SK-N-MC (cell line): ENCODE results near the gene CTNND2.

Experiments
- DNase-seq: peaks from one replicate; pipeline ENCODE4 v3.0.0-alpha.2; 2011; ENCODE audit warnings: low read depth, low spot score
- H3K27ac ChIP-seq: fragments of 200-600 bp; sonication (generic); 2 replicates; pipeline ENCODE4 v1.5.1; 2016; ENCODE audit warnings: mixed run types
- H3K36me3 ChIP-seq: fragments of 200-600 bp; sonication (generic); 2 replicates; pipeline ENCODE4 v1.6.1; 2017; ENCODE audit warnings: antibody characterized with exemption, low read length, mixed read lengths; ENCODE audit not compliant: insufficient read depth
- H3K4me3 ChIP-seq: fragments of 200-600 bp; sonication (generic); 2 replicates; pipeline ENCODE4 v1.5.1; 2016
- H3K9ac ChIP-seq: fragments of 200-600 bp; sonication (generic); 2 replicates; pipeline ENCODE4 v1.8.0; 2017; ENCODE audit warnings: mixed run types, mixed read lengths; ENCODE audit not compliant: insufficient read length
- H3K9me3 ChIP-seq: fragments of 200-600 bp; sonication (generic); 2 replicates; pipeline ENCODE4 v1.6.1; 2017; ENCODE audit warnings: low read depth, mild to moderate bottlenecking, antibody characterized with exemption, low read length, moderate library complexity, mixed read lengths
- EZH2 ChIP-seq: fragments of 200-600 bp; sonication (generic); IDR thresholded peaks from one replicate; pipeline ENCODE4 v1.6.1; 2017; ENCODE audit warnings: antibody characterized with exemption
- FOXP2 ChIP-seq: optimal IDR thresholded peaks from 2 replicates; pipeline ENCODE3; 2011; ENCODE audit warnings: mild to moderate bottlenecking, moderate library complexity; ENCODE audit not compliant: insufficient read depth; ENCODE audit errors: extremely low read length, control extremely low read depth
- POLR2AphosphoS5 ChIP-seq: IDR thresholded peaks from 2 replicates; pipeline ENCODE4 v1.6.1; 2012; ENCODE audit warnings: mild to moderate bottlenecking, low read depth, low read length, borderline replicate concordance

CTNND2 gene

DNA sequence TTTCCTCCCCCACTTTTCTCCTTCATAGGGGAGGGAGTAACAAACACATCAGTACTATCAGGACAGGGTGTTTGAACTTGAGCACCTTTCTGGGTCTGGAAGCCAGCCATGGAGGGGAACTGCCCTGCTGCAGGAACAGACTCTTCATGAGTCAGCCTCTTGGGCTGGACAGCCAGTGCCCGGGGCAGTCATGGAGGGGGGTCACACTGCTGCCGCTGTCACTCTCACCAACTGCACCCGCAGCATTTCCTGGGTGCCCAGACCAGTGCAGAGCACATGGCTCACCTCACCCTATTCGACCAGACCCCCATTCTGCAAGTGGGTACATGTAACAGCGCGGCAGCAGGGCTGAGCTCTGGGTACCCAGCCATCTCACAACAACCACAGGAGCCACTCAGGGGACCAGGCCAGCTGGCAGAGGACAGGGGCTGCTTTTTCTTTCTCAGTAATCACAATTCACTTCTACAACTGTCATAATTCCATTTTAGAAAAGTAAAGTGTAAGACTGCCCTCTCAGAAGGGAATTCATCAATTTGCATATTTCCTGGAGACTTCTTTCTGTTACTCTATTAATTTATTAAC is 118.4 kb downstream of the CTNND2 start:
- Histone ChIP-seq H3K36me3 (no peaks in the 10 kb centered on the region), H3K4me3 (no peak overlapping the region), H3K9me3 (no peaks in the 10 kb centered on the region), H3K27ac (no peak overlapping the region), H3K9ac (no peak overlapping the region)
- DNase-seq, result no peak
- TF ChIP-seq FOXP2 (no peak), EZH2 (no peak), POLR2AphosphoS5 (no peak)

DNA sequence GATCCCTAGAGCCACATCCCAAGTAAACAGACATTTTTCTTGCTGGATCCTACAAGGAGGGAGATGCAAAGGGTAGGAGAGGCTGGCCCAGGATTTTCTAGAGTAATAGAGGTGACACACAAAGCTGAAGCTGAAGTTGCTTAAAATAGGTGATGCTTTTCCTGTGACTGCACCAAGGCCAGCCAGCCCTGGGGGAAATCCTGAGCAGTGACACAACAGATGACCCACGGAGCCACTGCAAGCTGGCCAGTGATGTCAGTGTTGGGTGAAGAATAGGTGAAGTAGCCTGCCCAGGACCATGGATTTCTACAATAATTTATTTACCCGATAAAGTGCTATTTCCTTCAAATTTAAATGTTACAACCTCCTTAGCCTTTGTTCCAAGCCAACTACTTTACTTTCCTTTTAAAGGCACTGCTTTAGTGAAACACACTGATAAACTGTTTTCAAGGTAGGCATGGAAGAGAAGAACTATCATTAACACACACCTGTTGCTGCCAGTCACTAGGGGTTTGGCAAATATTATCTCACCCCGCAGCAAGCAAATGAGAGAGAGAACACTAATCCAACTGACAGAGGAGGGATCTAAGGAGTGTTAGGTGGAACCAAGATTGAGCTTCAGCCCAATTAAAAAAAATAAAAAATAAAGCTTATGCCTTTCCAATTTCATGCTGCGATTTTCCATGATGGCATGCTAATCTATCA is 123.5 kb downstream of the CTNND2 start:
- no peak for DNase-seq
- TF ChIP-seq EZH2, result no peak
- no peak for TF ChIP-seq POLR2AphosphoS5
- TF ChIP-seq FOXP2, result no peak
- no peaks in the 10 kb centered on the region for H3K36me3 ChIP-seq
- no peaks in the 10 kb centered on the region for H3K9me3 ChIP-seq
- H3K4me3 ChIP-seq, result no peak overlapping the region
- H3K9ac ChIP-seq, result no peak overlapping the region
- no peak overlapping the region for H3K27ac ChIP-seq

DNA sequence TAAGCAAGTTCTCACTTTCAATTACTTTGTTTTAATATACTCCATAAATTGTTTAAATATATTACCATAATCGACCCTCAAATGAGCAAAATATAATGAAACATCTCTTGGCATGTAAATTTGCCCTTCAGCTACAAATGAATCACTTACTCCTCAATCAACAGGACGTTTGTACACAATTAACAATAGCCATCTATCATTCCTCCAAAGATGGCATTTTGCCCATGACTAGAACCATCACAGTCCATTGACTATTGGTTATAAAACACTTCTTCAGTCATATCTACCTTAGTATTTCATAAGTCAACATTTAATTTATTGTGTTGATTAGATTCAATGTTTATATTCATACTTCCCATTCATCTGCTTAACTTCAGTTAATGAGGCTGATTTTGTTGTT is 127.2 kb downstream of the CTNND2 start:
- TF ChIP-seq POLR2AphosphoS5 (no peak), EZH2 (no peak), FOXP2 (no peak)
- no peak overlapping the region for H3K4me3 ChIP-seq
- H3K9ac ChIP-seq, result no peak overlapping the region
- H3K27ac ChIP-seq, result no peak overlapping the region
- H3K9me3 ChIP-seq, result no peaks in the 10 kb centered on the region
- no peak for DNase-seq
- H3K36me3 ChIP-seq, result no peaks in the 10 kb centered on the region

DNA sequence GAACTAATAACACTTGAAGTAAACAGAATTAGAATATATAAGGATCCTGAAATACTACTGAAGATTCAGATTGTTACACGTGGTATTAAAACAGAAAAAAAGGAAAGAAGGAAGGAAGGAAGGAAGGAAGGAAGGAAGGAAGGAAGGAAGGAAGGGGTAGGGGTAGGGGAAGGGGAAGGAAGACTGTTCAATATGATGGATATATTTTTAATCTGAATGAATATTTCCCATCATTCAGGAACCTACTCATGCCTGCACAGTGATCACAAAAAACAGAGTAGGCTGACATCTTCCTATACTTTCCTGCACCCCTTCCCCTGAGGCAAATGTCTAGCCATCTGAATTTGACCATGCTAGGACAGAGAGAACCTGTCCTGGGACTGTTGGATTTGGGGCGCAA is 133.9 kb downstream of the CTNND2 start:
- no peak overlapping the region for H3K4me3 ChIP-seq
- H3K27ac ChIP-seq, result no peak overlapping the region
- TF ChIP-seq EZH2 (no peak), POLR2AphosphoS5 (no peak), FOXP2 (no peak)
- H3K9ac ChIP-seq, result no peak overlapping the region
- DNase-seq, result no peak
- no peaks in the 10 kb centered on the region for H3K36me3 ChIP-seq
- H3K9me3 ChIP-seq, result no peaks in the 10 kb centered on the region

DNA sequence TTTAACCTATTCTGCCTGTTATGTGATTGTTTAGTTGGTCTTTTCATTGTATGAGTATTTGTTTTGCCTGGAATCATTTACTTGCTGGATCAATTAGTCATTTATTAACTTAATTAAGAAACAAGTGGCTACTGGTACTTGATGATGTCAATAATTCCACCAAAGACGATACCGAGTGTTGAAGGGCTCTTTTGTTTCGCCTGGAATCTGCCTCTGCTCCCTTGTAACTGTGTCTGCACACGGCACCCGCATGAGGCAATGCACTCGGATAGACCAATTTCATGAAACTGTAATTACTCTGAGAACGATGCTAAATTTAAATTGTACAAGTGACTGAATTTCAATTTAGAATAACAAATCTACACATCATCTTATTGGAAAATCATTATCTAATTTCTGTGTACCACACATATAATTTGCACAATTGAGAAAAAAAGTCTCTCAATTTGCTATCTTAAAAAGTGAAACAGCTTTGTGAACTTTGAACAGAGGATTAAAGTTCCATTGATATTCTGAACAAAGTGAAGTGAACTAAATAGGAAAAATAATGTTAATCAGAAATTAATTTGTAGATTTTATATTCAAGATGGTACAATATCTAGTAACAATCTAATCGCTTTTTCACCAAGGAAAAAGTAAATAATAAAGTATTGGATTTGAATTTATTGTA is 143.2 kb downstream of the CTNND2 start:
- H3K9ac ChIP-seq, result no peak overlapping the region
- no peaks in the 10 kb centered on the region for H3K9me3 ChIP-seq
- H3K4me3 ChIP-seq, result no peak overlapping the region
- H3K36me3 ChIP-seq, result no peaks in the 10 kb centered on the region
- no peak for DNase-seq
- H3K27ac ChIP-seq, result no peak overlapping the region
- no peak for TF ChIP-seq POLR2AphosphoS5
- TF ChIP-seq EZH2, result no peak

DNA sequence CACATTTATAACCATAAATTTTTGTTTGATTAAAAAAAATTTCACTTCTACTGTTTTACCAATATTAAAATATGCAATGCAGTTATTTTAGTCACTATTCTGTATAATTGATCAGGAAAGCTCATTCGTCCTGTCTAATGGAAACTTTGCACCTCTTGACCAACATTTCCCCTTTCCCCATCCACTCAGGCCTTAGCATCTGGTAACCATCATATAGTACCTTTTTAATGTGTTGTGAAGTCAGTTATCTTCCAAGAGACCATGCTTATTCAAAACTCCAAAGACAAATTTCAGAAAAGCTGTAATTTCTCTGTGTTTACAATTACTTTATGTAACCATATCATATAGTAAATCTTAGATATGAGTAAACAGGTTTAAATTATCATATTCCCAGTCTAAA is 145.9 kb downstream of the CTNND2 start:
- no peak overlapping the region for H3K27ac ChIP-seq
- TF ChIP-seq EZH2 (no peak), FOXP2 (no peak), POLR2AphosphoS5 (no peak)

DNA sequence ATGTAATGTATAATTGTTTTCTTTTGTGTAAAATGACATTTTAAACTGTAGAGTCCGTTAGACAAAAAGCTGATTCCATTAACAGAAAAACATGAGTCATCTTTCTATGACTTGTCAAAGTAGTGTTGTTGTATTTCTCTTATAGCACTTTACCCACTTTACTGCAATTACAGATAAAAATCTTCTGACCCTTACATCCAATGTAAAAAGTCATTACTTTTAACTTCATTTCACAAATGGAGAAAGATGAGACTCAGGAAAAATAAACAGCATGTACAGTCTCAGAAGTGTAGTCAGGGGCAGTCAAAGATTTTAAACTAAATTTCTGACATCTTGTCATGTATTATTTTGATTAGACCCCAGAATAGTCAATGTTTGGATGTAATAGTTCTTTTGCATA is 146.6 kb downstream of the CTNND2 start:
- H3K9me3 ChIP-seq, result no peaks in the 10 kb centered on the region
- H3K4me3 ChIP-seq, result no peak overlapping the region
- no peak for DNase-seq
- H3K27ac ChIP-seq, result no peak overlapping the region
- H3K36me3 ChIP-seq, result no peaks in the 10 kb centered on the region
- H3K9ac ChIP-seq, result no peak overlapping the region
- TF ChIP-seq FOXP2 (no peak), POLR2AphosphoS5 (no peak), EZH2 (no peak)

More for the DNA sequence above, 145.9 kb downstream of the CTNND2 start:
- Histone ChIP-seq H3K9ac (no peak overlapping the region), H3K36me3 (no peaks in the 10 kb centered on the region), H3K9me3 (no peaks in the 10 kb centered on the region), H3K4me3 (no peak overlapping the region)
- no peak for DNase-seq

DNA sequence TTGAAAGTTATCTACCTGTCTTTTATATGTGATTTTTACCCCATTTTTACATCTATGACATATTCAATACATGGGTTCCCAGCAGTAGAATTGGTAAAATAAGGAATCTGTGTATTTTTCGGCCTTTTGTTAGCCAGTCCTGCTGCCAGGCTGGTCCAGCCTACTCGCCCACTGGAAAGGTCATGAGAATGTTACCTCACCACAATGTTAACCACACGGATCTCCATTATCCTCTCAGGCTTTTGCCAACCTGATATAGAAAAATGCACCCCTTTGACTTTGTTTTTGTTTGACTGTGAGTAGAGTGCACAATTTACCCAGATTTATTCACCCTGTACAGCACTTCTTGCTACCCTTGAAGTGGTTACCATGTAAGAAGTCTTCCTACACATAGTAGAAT is 167.2 kb downstream of the CTNND2 start:
- Histone ChIP-seq H3K4me3 (no peak overlapping the region), H3K36me3 (no peaks in the 10 kb centered on the region), H3K9me3 (no peaks in the 10 kb centered on the region), H3K9ac (no peak overlapping the region), H3K27ac (no peak overlapping the region)
- DNase-seq, result no peak
- TF ChIP-seq POLR2AphosphoS5 (no peak), FOXP2 (no peak), EZH2 (no peak)

DNA sequence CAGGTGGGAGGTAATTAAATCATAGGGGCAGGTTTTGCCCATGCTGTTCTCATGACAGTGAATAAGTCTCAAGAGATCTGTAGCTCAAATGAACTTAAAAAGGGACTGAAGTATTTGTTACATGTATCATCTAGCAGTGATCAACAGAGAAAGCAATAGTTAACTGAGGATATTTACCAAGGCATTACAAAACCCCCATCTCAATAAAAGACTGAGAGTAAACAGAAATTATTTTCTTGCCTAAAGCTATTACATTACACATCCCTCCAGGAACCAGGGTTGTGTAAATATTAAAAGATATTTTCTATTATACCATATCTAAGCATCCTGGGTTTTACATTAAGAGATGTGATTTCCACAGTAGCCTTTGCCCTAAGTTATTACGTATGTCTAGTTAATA is 169.9 kb downstream of the CTNND2 start:
- Histone ChIP-seq H3K4me3 (no peak overlapping the region), H3K27ac (no peak overlapping the region), H3K36me3 (no peaks in the 10 kb centered on the region), H3K9ac (no peak overlapping the region), H3K9me3 (no peaks in the 10 kb centered on the region)
- DNase-seq, result no peak
- TF ChIP-seq POLR2AphosphoS5, result no peak
- TF ChIP-seq EZH2, result no peak
- TF ChIP-seq FOXP2, result no peak
